ENCODE results near the gene TIGD3.

Gene TIGD3, protein sequence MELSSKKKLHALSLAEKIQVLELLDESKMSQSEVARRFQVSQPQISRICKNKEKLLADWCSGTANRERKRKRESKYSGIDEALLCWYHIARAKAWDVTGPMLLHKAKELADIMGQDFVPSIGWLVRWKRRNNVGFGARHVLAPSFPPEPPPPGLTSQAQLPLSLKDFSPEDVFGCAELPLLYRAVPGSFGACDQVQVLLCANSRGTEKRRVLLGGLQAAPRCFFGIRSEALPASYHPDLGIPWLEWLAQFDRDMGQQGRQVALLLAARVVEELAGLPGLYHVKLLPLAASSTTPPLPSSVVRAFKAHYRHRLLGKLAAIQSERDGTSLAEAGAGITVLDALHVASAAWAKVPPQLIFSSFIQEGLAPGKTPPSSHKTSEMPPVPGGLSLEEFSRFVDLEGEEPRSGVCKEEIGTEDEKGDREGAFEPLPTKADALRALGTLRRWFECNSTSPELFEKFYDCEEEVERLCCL

DNA sequence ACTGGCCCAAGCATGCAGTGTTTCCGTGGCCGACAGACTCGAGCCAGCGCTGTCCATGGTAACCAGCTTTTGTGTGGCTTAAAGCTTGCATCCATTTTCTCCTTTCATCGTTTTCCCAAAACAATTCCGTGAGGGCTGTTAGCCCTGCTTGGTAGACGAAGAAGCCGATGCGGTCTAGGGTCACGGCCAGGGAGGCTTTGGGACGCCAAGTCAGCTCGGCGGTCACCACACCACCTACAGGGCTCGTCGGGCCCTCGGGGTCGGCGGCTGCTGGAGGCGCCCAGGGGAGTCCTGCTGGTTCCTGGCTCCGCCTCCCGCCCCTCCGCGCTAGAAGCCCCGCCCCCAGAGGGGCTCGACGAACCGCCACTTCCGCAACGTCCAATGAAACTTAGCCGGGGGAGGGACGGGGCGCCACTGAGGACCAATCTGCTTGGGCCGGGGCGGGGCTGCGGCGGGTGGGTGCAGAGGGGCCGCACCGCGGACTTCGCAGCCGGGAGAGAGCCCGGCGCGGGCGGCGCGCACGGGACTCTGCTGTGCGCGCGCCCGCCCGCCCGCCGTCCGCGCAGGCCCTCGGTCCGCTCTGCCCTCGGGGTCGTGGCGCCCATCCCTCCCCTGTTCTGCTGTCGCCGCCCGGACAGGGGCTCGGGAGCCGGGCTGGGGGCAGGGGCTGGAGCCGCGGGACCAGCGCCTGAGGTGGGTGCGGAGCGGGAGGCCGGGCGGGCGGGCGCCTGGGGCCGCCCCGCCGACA, at the start of gene TIGD3:
TIGD3 (plus strand) TSS at position 487 of the 748 bp plus-strand sequence. CDS start 1,058 bp downstream, outside the sequence.
- DNase-seq, result peak; percentile 97

DNA sequence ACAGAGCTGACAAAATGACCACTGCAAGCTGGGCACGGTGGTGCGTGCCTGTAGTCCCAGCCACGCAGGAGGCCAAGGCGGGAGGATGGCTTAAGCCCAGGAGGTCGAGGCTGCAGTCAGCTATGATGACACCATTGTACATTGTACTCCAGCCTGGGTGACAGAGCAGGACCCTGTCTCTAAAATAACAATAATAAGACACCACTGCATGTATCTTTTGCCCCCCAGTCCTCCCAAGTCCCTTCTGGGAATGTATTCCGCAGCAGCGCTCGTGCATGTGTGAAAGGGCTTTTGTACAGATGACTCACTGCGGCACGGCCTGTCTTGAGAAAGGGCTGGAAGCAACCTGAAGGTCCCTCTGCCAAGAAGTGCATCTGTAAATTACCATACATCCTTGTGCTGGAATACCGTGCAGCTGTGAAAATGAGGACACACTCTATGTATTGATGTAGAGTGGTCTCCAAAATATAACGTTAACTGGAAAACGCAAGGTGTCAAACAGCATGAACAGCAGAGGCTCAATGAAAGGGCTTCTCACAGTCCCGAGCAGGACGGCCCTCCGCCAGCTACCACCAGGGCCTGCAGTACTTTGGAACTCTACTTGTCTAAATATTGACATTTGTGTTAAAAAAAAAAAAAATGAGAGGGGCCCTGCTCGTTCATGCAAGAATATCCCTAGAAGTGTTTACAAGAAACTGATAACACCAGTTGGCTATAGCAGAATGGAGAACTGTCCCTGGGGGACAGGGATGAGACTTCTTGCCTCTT, 48.9 kb upstream of the TIGD3 start:
- DNase-seq, result no peak

DNA sequence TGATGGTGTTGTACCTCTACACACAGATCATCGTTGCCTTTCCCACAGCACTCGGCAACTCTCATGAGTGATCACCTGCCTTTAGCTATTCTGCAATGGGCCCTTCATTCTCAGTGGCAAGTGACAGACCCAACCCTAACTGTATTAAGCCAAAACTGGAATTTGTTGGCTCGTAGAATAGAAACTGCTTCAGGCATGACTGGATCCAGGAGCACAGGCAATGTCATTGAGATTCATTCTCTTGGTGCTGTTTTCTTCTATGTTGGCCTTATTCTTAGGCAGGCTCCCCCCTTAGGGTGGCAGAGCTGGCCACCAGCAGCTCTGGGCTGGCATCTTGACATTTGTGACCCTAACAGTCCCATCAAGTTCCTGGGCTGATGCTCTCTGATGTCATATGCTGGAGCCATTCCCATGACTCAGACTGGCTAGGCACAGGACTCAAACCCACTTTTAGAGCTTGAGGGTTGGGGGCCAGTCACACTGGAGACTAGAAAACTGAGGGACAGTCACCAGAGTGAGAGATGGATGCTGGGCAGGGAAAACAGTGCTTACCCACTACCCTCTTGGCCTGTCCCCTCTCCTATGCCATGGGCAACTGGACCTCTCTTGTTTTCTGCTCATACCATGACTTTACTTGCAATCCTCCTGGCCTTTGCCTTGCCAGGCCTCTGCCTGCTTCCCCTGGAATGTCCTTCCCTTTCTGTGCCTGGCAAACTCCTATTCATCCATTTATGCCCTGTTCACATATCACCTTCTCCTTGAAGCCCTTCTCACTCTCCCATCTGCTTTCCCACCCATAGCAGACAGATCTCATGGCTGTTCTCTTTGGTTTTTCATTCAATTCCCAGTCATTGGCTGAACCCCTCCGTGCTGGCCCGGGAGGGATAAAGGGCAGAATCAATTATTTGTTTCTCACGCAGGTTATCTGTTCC, 47.0 kb upstream of the TIGD3 start:
- DNase-seq, result no peak

DNA sequence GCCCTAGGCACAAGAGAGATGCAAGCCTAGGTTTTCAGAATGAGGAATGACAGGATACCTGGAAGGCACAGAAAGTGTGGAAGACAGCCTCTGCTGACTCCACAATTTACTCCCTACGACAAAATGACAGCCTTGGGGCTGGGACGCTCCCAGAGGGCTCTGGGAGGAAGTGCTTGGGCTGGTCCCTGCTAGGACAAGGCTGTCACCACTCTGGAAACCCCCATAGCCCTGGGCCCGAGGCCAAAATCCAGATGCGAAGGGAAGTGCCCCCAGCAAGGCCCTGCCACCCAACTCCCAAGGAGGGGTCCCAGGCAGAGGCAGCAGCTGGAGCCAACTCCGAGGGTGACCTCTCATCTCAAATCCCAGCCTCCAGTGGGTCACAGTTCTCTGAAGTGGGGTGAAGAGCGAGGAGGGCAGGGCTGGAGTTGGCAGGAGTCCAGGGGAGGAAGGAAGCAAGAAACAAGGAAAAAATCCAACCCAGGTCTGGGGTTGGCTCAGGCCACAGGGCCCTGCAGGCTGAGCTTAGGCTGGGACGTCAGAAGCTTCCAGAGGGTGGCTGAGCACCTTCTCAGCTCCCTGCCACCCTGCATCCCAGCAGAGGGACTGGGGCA, 46.2 kb upstream of the TIGD3 start:
- no peak for DNase-seq

DNA sequence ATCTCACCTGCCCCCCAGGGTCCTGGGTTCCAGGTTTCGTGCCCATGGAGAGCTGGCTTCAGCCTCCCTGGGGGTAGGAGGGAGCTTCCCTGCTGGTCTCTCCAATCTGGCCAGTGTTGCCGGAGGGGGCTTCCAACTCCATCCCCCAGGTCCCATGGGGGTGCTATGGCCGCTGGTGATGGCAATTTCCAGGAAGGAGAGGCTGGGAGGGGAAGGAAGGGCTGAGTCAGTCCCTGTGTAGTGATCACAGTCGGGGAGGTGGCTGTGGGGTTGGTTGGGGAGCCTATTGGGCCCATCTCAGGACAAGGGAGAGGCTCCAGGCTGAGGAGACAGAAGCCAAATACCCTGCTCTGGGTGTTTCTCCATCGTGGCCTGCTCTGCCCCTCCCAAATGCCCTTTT, 45.5 kb upstream of the TIGD3 start:
- DNase-seq, result no peak

DNA sequence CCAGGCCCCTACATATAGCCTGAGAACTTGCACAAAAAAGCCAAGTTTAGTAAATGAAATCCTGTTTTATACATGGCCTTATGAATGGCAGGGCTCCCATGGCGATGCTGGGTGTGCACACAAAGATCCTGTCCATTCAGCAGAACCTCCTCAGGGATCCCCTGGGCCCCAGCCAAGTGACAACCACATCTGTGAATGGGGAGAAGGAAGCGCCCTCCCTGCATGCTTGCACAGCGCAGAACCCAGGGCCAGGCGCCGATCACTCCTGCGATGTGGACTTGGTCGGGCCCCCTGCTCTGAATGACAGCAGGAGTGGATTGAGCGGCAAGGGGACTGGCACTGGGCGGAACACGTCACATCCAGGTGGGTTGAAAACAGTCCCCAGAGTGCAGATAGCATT, 44.3 kb upstream of the TIGD3 start:
- peak; percentile 17 for DNase-seq

DNA sequence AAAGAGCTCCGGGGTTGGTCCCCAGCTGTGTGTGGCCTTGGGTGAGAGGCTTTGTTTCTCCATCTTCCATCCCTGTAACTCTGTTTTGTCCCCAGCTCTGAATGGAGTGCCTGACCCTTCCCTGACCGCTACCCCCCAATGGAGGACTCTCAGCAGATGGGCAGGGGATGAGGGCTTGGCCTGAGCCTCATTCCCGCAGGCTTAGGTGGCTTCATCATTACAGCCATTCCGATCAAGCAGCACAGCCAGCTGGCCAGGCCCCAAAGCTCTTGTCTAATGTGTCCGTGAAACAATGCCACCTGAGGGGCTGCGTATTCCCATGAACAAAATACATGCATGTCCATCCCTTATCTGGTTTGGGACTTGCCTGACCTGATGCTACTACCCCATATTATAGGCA, 43.8 kb upstream of the TIGD3 start:
- DNase-seq, result no peak

DNA sequence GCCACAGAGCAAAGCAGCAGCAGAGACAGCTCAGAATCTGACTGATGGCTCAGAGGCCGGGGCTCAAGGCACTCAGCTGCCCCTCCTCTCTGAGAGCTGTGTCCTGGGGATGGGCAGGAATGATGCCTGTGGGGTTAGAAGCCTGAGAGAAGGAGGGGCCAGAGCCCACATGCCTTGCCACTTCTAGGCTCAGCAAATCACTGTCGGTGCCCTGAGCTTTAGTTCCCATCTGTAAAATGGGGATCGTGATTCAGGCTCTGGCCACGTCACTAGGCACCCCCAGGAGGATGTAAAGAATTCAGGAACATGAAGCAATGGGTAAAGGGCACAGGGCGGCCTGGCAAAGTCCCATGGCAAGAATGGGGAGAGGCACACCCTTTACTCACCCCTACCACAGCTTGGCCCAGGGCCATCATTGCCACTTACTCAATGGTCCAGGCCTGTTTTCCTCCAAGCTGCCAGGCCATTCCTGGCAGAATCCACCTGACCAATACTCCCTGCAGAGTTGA, 43.3 kb upstream of the TIGD3 start:
- DNase-seq, result no peak

DNA sequence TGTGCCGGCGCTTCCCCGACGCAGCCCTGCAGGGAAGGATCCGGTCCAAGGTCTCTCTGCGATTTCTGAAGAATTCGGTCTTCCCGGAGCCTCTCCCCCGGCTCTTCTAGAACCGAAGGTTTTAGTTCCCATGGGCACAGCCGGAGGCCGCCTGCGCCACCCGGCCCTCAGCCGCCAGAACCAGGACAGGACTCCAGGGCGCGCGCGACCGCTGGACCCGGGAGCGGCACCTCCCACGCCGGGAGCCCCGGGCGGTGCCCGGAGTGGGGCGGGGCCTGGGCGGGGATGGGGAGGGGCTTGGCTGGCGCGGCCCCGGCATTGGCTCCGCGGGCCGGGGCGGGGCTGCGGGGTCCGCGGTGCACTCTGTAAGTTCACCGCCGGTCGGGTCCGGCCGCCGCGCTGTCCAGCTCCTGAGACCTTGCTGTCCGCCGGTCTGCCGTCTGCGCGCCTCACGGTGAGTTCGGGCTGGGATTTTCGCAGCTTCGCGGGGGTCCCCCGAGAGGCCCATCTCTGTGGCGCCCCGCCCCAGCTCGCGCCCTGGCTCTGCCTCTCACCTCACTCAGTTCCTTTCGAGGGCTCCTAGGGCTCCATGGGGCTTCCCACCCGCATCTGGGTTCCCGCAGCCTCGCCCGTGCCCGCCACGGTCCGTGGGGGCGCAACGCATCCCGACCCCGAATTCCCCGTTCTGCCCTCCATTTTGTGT, 39.9 kb upstream of the TIGD3 start, which contains the start of gene CDC42EP2:
CDC42EP2 (plus strand) TSS at position 366 of the 703 bp plus-strand sequence. CDS start 6,033 bp downstream, outside the sequence.
- DNase-seq, result peak; percentile 64

DNA sequence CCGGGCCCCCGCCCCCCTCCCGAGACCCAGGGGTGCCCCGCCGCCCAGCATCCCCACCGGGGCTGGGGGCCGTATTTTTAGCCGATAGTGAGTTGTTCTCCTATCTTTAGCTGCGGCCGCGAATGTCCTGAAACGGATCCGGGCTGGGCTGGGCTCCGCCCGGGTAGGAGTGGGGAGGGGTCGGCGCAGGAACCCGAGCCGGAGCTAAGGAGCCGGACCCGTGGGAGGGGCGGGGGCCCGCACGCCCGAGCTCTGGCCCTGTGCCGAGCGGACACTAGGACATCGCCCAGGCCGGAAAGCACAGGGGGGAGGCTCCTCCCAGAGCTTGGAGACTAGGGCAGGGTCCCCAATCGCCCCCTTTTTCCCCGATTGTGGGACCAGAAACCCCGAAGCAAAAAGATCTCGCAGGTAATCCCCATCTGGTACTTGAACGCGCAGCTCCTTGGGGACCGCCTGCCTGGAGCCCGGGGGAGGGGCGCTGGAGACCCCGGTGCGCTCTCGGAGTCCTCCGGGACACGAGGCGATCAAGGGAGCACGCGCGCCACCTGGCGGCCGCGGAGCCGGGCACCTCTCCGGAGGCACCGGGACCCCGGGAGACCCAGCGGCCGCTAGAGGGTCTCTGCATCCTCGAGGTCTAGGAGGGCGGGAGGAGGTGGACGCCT, 39.2 kb upstream of the TIGD3 start:
- peak; percentile 51 for DNase-seq

DNA sequence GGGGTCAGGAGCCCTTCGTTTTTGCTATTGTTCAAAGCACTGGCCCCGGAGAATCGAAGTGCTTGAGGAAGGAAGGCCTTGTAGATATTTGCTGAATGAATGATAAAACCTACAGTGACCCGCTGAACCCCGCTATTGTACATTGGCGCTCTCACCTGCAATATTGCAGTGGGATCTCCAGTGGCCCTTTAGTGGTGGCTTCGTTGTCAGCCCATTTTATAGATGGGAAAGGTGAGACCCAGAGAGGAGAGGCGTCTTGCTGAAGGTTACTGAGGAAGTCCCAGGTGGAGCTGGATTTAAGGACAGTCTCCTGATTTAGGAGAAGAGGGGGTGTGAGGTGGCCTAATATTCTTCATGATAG, 38.7 kb upstream of the TIGD3 start:
- no peak for DNase-seq

DNA sequence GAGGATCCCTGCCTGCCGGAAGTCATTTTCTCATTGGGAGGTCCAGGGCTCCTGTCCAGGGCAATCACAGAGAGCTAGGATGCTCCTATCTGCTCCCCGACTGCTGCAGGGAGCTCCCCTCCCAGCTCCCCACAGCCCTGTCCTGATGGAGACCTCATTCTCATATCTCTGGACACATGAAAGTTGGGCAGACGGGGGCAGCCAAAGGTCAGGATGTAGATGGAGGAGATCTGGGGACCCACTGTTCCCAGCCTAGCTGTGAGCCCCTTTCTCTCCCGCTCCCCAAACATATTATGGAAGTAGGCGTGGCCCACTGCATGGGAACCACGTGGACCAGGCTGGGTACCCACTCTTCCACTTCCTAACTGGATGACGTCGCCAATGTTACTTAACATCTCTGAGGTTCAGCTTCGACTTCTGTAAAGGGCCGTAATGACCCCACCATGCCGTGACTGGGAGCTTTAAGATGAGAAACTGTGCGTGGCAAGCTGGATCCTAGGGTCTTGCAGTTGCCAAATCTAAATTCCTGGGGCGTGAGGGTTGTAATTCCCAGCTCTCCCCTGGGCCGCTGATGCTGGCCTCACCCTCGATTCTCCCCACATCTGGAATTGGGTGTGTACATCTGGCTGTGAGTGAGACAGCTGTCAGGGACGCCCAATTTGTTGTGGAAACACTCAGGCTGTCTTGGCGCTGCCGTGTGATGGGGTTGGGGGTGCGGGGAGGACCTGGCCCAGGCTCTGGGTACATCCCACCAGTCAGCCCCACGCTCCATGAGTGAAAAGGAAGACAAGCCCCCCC, 38.1 kb upstream of the TIGD3 start:
- no peak for DNase-seq

DNA sequence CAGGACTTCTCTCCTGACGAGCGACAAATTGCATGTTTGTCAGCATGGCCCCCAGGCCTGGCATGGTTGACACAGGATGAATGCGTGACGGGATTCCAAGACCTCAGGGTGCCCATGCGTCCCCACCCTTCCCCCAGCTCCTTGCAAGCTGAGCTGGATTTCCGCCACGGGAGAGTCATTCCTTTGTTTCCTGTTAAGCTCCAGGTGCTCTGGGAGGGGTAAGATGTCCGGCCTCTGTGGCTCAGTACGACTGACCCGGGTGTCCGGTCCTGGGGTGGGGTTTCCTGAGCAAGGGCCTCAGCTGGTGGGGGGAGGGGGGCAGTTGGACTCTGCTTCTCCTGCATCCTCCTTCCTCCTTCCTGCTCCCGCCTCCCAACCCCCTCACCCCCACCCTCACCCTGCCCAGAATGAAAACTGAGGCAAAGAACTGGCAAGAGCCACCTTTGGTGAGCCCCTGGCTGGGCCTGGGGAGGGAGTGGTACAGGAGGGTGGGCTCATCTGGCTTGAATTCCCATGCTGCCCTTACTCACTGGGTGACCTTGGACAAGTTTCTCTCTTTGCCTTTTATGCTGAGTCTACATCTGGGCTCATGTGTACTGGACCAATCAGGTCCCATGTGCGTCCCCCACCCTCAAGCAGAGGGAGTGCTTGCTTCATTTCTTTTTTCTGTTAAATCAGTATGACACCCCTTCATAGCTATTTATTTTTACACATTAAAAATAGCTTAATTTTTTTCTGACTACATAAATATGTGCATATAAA, 37.3 kb upstream of the TIGD3 start:
- peak; percentile 76 for DNase-seq

DNA sequence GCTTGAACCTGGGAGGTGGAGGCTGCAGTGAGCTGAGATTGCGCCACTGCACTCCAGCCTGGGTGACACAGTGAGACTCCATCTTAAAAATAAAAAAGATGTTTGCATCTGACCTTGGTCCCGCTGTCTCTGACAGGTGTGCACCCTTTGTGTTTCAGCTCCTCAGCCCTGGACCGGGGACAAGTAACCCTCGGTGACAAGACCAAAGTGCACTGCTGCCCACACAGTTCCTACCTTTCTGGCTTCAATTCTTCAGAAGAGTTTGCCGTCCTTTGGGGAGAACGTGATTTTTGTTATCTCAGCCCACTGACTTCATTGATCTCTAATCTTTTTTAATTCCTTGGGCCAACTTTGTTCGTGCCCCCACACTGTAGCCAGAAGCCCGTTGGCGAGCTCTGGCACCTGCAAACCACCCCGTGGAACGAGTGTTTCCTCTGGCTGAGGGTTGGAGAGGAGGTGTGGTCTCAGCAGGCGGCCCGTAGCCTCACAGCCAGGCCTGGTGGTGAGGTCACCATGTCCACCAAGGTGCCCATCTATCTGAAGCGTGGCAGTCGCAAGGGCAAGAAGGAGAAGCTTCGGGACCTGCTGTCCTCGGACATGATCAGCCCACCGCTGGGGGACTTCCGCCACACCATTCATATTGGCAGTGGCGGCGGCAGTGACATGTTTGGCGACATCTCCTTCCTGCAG, 34.0 kb upstream of the TIGD3 start:
- no peak for DNase-seq

DNA sequence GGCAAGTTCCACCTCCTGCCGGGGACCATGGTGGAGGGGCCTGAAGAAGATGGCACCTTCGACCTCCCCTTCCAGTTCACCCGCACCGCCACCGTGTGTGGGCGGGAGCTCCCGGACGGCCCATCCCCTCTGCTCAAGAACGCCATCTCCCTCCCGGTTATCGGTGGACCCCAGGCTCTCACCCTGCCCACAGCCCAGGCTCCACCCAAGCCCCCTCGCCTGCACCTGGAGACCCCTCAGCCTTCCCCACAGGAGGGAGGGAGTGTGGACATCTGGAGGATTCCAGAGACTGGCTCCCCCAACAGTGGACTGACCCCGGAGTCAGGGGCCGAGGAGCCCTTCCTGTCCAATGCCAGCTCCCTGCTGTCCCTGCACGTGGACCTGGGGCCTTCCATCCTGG, 33.5 kb upstream of the TIGD3 start:
- DNase-seq, result no peak

DNA sequence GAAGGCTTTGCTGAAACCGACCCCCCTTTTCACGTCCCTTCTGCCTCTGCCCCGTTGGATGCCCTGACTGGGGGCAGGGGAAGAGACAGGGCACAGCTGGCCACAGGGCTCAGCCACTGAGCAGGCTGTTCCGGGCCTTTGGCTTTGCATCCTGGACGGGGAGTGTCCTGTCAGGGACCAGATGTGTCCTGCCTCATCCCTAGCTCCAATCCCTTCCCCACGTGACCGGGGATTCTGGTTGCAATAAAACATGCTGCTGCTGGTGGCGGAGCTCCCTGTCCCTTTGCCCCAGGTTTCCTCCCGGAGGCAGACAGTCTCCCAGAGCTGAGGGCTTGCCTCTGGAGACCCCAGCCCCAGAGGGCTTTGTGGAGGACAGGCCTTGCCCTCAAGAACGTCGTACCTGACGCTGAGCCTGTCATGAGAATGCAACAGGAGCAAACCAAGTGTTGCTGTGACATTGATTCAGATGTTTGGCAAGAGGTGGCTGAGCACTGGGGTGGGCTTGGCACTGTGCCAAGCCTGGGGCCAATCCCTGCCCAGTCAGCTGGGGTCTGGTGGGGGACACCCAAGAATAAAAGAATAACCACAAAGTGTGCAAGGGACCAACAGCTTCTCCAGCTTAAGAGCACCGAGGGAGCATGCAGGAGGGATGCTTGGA, 32.6 kb upstream of the TIGD3 start:
- DNase-seq, result no peak

DNA sequence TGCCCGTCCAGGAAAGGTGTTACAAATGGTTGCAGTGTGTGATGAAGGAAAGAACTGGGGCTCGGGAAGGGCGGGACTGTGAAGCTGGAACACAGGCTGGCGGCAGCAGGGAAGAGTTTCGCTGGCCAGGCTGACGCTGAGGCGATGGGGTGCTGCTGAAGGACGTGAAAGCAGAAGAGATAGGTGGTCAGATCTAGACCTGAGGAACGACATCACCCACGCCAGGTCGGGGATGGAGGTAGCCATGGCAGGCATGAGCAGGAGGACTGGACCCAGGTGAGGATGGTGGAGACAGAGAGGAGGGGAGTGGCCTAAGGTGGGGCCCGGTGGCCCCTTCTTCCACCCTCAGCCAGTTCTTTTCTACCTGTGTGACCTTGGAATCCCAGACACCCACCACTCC, 30.7 kb upstream of the TIGD3 start:
- DNase-seq, result no peak
